Activated B cell treated with CpG ODN at 0.5 μM for 24 hours (primary cell): ENCODE data around the gene IFNA2. TPM values are rescaled to one million over a fixed set of nuclear protein-coding genes. Genes with fewer than 3 reads are reported as not detected.

ENCODE experiments used
- ATAC-seq: fragments of 200-7000 bp; cut with Tn5 transposase; one replicate; pipeline ENCODE4 v1.10.0; 2021; ENCODE audit warnings: low read depth, mild to moderate bottlenecking, moderate library complexity
- CTCF ChIA-PET: fragments of 350-600 bp; sonication (Branson Sonifier 250); formaldehyde crosslinking; loops from one replicate; lab custom pipeline; 2021; ENCODE audit warnings: antibody characterized with exemption; lab: Charles Lee
- POLR2A ChIA-PET: fragments of 350-600 bp; sonication (Branson Sonifier 250); formaldehyde crosslinking; loops from one replicate; lab custom pipeline; 2021; ENCODE audit warnings: antibody characterized with exemption; lab: Charles Lee
- DNase-seq: peaks from one replicate; pipeline ENCODE4 v3.0.0; 2022
- H3K27ac Mint-ChIP-seq: one replicate; pipeline ENCODE4 v1.8.0; 2020; ENCODE audit warnings: mixed read lengths
- H3K27me3 Mint-ChIP-seq: one replicate; pipeline ENCODE4 v1.8.0; 2021; ENCODE audit warnings: mixed read lengths
- H3K36me3 Mint-ChIP-seq: one replicate; pipeline ENCODE4 v1.8.0; 2021; ENCODE audit warnings: low read depth, mixed read lengths
- H3K4me1 Mint-ChIP-seq: one replicate; pipeline ENCODE4 v1.8.0; 2021; ENCODE audit warnings: mixed read lengths
- H3K4me3 Mint-ChIP-seq: one replicate; pipeline ENCODE4 v1.8.0; 2020; ENCODE audit warnings: mild to moderate bottlenecking, mixed read lengths
- H3K9me3 Mint-ChIP-seq: one replicate; pipeline ENCODE4 v1.8.0; 2020; ENCODE audit warnings: mixed read lengths
- intact Hi-C: fragments of 100-400 bp; cut with micrococcal nuclease; formaldehyde crosslinking; loops from one replicate; pipeline ENCODE4 v1.15.1; 2024
- total RNA-seq: library from RNA; stranded (reverse); gene quantifications from 2 replicates; pipeline ENCODE4 v1.2.3, GENCODE V29; 2022
- TF ChIP-seq, protein P1 (sequence below): fragments of 200-600 bp; IDR thresholded peaks from one replicate; pipeline ENCODE4 v1.8.0; 2022; ENCODE audit warnings: antibody characterized with exemption, mild to moderate bottlenecking

Gene IFNA2
- total RNA-seq, 1 donor from 2014 or later: not detected

DNA sequence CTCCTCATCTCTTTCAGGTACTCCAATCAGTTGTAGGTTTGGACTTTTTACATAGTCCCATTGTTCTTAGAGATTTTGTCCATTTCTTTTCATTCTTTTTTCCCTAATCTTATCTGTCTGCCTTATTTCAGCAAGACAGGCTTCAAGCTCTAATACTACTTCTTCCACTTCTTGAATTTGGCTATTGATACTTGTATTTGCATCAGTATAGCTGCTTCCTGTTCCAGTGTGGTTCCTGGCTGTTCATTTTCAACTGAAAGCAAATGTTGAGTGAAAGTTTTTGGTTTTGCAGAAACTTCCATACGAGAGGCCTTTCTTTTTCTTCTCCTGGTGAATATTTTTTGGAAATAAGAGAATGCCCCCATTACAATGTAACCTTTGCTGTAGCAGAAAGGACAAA, 43.0 kb upstream of the IFNA2 start:
- ChIA-PET CTCF (no interaction called here), POLR2A (no interaction called here)
- Mint-ChIP-seq H3K4me3 (no peak overlapping the region), H3K9me3 (no peaks in the 10 kb centered on the region), H3K27ac (no peak overlapping the region), H3K27me3 (peaks cover 70% of the 10 kb centered on the region), H3K4me1 (peaks cover 17% of the 10 kb centered on the region), H3K36me3 (no peaks in the 10 kb centered on the region)
- TF ChIP-seq, protein P1, sequence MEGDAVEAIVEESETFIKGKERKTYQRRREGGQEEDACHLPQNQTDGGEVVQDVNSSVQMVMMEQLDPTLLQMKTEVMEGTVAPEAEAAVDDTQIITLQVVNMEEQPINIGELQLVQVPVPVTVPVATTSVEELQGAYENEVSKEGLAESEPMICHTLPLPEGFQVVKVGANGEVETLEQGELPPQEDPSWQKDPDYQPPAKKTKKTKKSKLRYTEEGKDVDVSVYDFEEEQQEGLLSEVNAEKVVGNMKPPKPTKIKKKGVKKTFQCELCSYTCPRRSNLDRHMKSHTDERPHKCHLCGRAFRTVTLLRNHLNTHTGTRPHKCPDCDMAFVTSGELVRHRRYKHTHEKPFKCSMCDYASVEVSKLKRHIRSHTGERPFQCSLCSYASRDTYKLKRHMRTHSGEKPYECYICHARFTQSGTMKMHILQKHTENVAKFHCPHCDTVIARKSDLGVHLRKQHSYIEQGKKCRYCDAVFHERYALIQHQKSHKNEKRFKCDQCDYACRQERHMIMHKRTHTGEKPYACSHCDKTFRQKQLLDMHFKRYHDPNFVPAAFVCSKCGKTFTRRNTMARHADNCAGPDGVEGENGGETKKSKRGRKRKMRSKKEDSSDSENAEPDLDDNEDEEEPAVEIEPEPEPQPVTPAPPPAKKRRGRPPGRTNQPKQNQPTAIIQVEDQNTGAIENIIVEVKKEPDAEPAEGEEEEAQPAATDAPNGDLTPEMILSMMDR: no peak
- ATAC-seq (no peak), DNase-seq (no peak)
- intact Hi-C loops: no loop called here

DNA sequence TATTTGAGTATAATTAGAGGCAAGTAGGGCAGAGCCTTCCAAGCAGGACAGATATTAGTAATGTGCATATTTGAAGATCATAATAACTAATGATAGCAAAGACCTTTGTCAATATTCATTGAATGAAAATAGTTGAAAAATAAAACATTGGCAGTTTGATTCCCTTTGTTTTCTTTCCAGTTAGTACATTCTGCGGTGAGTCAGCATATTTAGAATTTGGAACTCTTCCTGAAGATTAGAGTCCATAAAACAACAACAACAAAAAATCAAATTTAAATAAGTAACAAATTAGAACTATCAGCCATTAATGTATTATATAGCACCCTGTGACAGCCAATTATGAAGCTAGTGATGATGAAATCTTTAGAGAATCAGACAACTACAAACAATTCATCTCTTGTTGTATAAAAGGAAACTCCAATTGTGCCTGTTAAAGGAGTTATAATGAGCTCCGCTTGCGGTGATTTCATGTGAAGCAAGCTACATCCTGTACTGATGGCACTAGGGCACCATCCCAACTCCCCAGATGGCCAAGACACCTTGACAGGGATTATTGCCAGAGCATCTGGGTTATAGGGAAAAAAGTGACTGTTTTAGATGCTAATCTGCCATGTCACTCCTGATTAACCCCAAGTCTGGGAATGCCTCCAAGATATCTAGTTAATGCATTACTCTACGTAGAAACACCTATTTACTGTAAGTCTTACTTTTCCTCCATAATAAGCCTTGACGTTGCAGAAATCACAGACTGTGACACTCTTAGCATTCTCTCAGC, 30.5 kb upstream of the IFNA2 start:
- no peak for ATAC-seq
- no peak for DNase-seq
- intact Hi-C loops: loop anchor here (2.0 kb wide), 1 partner anchor 13 kb away; no protein-coding TSS in a partner anchor
- Mint-ChIP-seq H3K36me3 (no peaks in the 10 kb centered on the region), H3K27me3 (peaks cover 35% of the 10 kb centered on the region), H3K9me3 (no peaks in the 10 kb centered on the region), H3K4me3 (no peak overlapping the region), H3K4me1 (peaks cover 29% of the 10 kb centered on the region), H3K27ac (no peak overlapping the region)
- ChIA-PET CTCF (no interaction called here), POLR2A (no interaction called here)
- TF ChIP-seq, protein P1: no peak

DNA sequence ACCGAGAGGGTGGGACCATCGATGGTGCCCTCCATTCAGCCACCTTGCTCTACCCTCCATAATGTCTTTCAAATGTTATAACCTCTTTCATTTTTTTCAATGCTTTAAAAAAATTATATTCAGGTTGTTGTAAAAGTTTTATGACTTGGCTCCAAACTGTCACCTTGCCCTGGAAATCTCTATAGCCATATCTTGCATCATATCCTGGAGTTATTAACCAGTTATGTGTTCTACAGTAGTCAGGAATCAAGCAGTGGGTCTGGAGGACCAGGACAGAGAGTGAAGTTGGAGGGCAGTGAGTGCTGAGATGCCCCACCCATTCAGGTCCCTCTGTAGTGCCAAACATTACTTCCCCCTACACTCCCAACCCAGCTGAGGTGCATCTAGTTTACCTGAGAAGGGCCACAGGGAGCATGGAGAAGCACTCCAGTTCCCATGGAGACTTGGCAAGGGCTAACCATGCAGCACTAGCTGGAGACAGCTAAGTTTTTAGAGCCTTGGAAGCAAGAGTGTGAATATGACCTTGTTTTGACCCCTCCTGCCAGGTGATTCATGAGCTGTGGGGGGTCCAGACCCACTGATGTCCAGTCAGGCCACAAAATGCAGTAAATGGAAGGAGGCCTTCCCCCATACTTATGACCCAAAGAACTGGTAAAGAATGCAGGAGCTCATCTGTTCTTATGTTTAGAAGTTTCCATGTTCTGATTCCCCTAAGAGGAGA, 29.2 kb upstream of the IFNA2 start:
- Mint-ChIP-seq H3K4me3 (no peak overlapping the region), H3K27ac (no peak overlapping the region), H3K27me3 (peaks cover 37% of the 10 kb centered on the region), H3K4me1 (peaks cover 31% of the 10 kb centered on the region), H3K9me3 (no peaks in the 10 kb centered on the region), H3K36me3 (no peaks in the 10 kb centered on the region)
- ChIA-PET POLR2A (no interaction called here), CTCF (interaction anchor here (0.7 to 2.8 kb wide), 2 partner anchors 20 kb away, joined by 4 to 8 read pairs; no protein-coding TSS in a partner anchor)
- intact Hi-C loops: no loop called here
- TF ChIP-seq, protein P1: no peak
- ATAC-seq: no peak
- DNase-seq: no peak

DNA sequence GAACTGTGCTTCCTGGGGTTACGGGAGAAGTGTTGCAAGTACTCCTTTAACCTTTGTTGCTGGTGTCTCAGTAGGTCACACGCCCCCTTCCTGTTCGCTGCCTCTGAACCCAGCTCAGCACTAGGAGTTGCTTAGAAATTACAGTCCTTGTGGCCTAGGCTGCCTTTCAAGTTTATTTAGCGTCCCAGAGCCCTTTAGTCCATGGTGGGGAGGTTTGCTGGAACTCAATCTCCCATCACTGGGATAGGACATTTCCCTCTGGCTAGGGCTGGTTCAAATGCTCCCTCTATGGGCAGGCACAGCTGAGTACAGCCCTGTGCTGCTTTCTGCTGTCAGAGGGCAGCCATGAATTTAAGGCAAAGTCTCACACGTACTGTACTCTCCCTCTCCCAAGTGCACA, 28.4 kb upstream of the IFNA2 start:
- Mint-ChIP-seq H3K9me3 (no peaks in the 10 kb centered on the region), H3K36me3 (no peaks in the 10 kb centered on the region), H3K27ac (no peak overlapping the region), H3K4me3 (no peak overlapping the region), H3K4me1 (peaks cover 31% of the 10 kb centered on the region), H3K27me3 (peaks cover 44% of the 10 kb centered on the region)
- intact Hi-C loops: no loop called here
- TF ChIP-seq, protein P1: no peak
- POLR2A ChIA-PET: no interaction called here
- no peak for ATAC-seq
- CTCF ChIA-PET: interaction anchor here (2.8 kb wide), 1 partner anchor 21 kb away, joined by 8 read pairs; no protein-coding TSS in a partner anchor
- no peak for DNase-seq

DNA sequence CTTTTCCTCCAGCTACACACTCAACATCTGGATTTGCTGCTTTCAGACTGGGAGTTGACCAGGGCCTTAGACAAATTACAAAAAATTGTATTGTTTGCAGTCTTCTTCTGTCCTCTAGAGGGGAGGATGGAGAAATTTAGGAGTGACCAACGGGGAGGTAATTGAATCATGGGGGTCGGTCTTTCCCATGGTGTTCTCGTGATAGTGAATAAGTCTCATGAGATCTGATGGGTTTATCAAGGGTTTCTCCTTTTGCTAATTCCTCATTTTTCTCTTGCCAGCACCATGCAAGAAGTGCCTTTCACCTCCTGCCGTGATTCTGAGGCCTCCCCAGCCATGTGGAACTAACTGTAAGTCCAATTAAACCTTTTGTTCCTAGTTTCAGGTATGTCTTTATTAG, 28.0 kb upstream of the IFNA2 start:
- no peaks in the 10 kb centered on the region for H3K9me3 Mint-ChIP-seq
- H3K4me1 Mint-ChIP-seq: peaks cover 31% of the 10 kb centered on the region
- peaks cover 44% of the 10 kb centered on the region for H3K27me3 Mint-ChIP-seq
- no peak for DNase-seq
- intact Hi-C loops: no loop called here
- no peaks in the 10 kb centered on the region for H3K36me3 Mint-ChIP-seq
- TF ChIP-seq, protein P1: no peak
- ChIA-PET CTCF (interaction anchor here (2.8 kb wide), 1 partner anchor 22 kb away, joined by 8 read pairs; no protein-coding TSS in a partner anchor), POLR2A (no interaction called here)
- ATAC-seq: no peak
- no peak overlapping the region for H3K4me3 Mint-ChIP-seq
- H3K27ac Mint-ChIP-seq: no peak overlapping the region
